Neural cell (in vitro differentiated cells): ENCODE measurements around the gene FXYD1. TPM values are rescaled to one million over a fixed set of nuclear protein-coding genes. Genes with fewer than 3 reads are reported as not detected.

Experiments used
- H2AFZ ChIP-seq: fragments of 200-600, 300-800 bp; sonication (generic), shearing (Covaris generic); 2 replicates; pipeline ENCODE4 v1.6.0; 2014; ENCODE audit warnings: low read depth, mild to moderate bottlenecking, antibody characterized with exemption, low read length, moderate library complexity
- H3F3A ChIP-seq: fragments of 200-600 bp; shearing (Covaris generic); 2 replicates; pipeline ENCODE4 v1.6.1; 2016; ENCODE audit warnings: mild to moderate bottlenecking, moderate library complexity, mixed read lengths, antibody characterized with exemption, low read length; ENCODE audit not compliant: insufficient read depth, poor library complexity, severe bottlenecking
- H3K27ac ChIP-seq: fragments of 200-600, 300-800 bp; sonication (generic), shearing (Covaris generic); 2 replicates; pipeline ENCODE4 v1.5.1; 2014; ENCODE audit warnings: mild to moderate bottlenecking, low read length, moderate library complexity
- H3K27me3 ChIP-seq: fragments of 300-800, 200-600 bp; sonication (generic), shearing (Covaris generic); 2 replicates; pipeline ENCODE4 v1.6.0; 2014; ENCODE audit warnings: mild to moderate bottlenecking, low read depth, low read length, moderate library complexity; ENCODE audit not compliant: insufficient read depth
- H3K36me3 ChIP-seq: fragments of 300-800, 200-600 bp; sonication (generic), shearing (Covaris generic); 2 replicates; pipeline ENCODE4 v1.5.1; 2014; ENCODE audit warnings: mild to moderate bottlenecking, antibody characterized with exemption, low read length, moderate library complexity; ENCODE audit not compliant: insufficient read depth
- H3K4me2 ChIP-seq: fragments of 300-800, 200-600 bp; sonication (generic), shearing (Covaris generic); 2 replicates; pipeline ENCODE4 v1.6.0; 2014; ENCODE audit warnings: mild to moderate bottlenecking, low read length
- H3K4me3 ChIP-seq: fragments of 300-800, 200-600 bp; sonication (generic), shearing (Covaris generic); 2 replicates; pipeline ENCODE4 v1.5.1; 2014; ENCODE audit warnings: mild to moderate bottlenecking, low read length, moderate library complexity
- H3K79me2 ChIP-seq: fragments of 200-600 bp; shearing (Covaris generic); replicated peaks from 2 replicates; pipeline ENCODE4 v1.6.0; 2014; ENCODE audit warnings: mild to moderate bottlenecking, low read length, moderate library complexity; ENCODE audit not compliant: insufficient read depth
- H3K9ac ChIP-seq: fragments of 300-800, 200-600 bp; sonication (generic), shearing (Covaris generic); 2 replicates; pipeline ENCODE4 v1.6.1; 2016; ENCODE audit warnings: mild to moderate bottlenecking, low read length, mixed read lengths
- H3K9me2 ChIP-seq: fragments of 200-600 bp; shearing (Covaris generic); 2 replicates; pipeline ENCODE4 v1.6.1; 2016; ENCODE audit warnings: mild to moderate bottlenecking, low read length, mixed read lengths; ENCODE audit not compliant: insufficient read depth
- H3K9me3 ChIP-seq: fragments of 200-600, 300-800 bp; sonication (generic), shearing (Covaris generic); 2 replicates; pipeline ENCODE4 v1.6.1; 2016; ENCODE audit warnings: mild to moderate bottlenecking, mixed run types, low read length, moderate library complexity, mixed read lengths
- H4K20me1 ChIP-seq: fragments of 200-600 bp; shearing (Covaris generic); 2 replicates; pipeline ENCODE4 v1.6.1; 2016; ENCODE audit warnings: mild to moderate bottlenecking, mixed run types; ENCODE audit not compliant: insufficient read depth
- EP300 ChIP-seq: fragments of 450-650 bp; conservative IDR thresholded peaks from 2 replicates; pipeline ENCODE4 v1.6.1; 2014; ENCODE audit warnings: antibody characterized with exemption, mild to moderate bottlenecking, moderate library complexity; ENCODE audit not compliant: poor library complexity, severe bottlenecking
- EZH2 ChIP-seq: fragments of 200-600, 300-800 bp; shearing (Covaris generic), sonication (generic); IDR thresholded peaks from 2 replicates; pipeline ENCODE4 v1.6.1; 2014; ENCODE audit warnings: antibody characterized with exemption, low read length, borderline replicate concordance, mild to moderate bottlenecking; ENCODE audit not compliant: insufficient read depth, poor library complexity, severe bottlenecking
- MXI1 ChIP-seq: fragments of 450-650 bp; conservative IDR thresholded peaks from 2 replicates; pipeline ENCODE4 v1.6.1; 2014; ENCODE audit warnings: antibody characterized with exemption, mild to moderate bottlenecking; ENCODE audit not compliant: poor library complexity, severe bottlenecking
- POLR2AphosphoS5 ChIP-seq: IDR thresholded peaks from 2 replicates; pipeline ENCODE4 v1.6.1; 2012
- RAD21 ChIP-seq: fragments of 450-650 bp; conservative IDR thresholded peaks from 2 replicates; pipeline ENCODE4 v1.6.1; 2014; ENCODE audit warnings: antibody characterized with exemption, mild to moderate bottlenecking, moderate library complexity
- SMC3 ChIP-seq: fragments of 450-650 bp; conservative IDR thresholded peaks from 2 replicates; pipeline ENCODE4 v1.6.1; 2014; ENCODE audit warnings: antibody characterized with exemption, mild to moderate bottlenecking, moderate library complexity; ENCODE audit not compliant: poor library complexity
- TAF1 ChIP-seq: IDR thresholded peaks from 2 replicates; pipeline ENCODE4 v1.6.1; 2012; ENCODE audit warnings: low read depth
- polyA plus RNA-seq: library from polyadenylated mRNA; depleted of rRNA; stranded (reverse); fragments of >200 nt; gene quantifications from 2 replicates; pipeline ENCODE4 v1.2.3, GENCODE V29; 2014
- TF ChIP-seq, protein P1 (sequence below): IDR thresholded peaks from 2 replicates; pipeline ENCODE4 v1.6.1; 2012; ENCODE audit warnings: borderline replicate concordance
- TF ChIP-seq, protein P2 (sequence below): fragments of 450-650 bp; IDR thresholded peaks from 2 replicates; pipeline ENCODE4 v1.5.1; 2014; ENCODE audit warnings: antibody characterized with exemption, mild to moderate bottlenecking, moderate library complexity; ENCODE audit not compliant: poor library complexity, severe bottlenecking

FXYD1 gene
- polyA plus RNA-seq, 1 donor from 2014 or later = not detected

DNA sequence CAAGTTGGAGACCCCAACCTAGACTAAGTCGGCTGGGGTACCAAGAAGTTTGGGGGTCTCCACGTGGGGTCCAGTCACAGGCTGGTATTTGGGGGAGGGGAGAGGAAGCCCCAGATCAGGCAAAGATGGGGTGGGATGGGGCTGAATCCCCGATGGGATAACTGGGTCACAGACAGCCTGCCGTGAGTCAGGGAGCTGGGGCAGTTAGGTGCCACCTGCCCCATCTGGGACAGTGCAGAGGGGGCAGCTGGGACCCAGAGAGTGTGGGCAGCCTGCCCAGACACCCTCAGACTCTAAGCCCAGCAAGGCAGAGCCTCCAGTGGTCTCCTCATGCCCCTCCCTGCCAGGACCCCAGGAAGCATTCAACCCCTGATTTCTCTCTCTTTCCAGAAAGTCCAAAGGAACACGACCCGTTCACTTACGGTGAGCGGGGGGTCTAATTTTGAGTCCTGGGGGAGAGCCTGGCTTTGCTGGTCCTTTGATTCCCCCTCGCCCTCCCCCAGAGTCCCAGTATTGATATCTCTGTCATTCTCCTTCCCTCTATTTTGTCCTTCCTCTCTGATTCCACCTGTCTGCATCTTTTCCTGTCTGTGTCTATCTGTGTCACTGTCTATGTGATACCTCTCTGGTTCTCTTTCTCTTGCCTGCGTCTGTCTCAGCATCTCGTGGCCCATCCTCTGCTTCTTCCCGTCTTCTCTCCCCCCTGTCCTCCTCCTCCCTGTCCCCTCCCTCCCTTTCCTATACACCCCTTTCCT is 1.8 kb downstream of the FXYD1 start:
- peak overlapping the region; percentile 14 for H2AFZ ChIP-seq
- H3K9ac ChIP-seq = peak overlapping the region; percentile 38
- H3K4me3 ChIP-seq = peak overlapping the region; percentile 47
- H3F3A ChIP-seq = peaks cover 6% of the 10 kb centered on the region
- no peak overlapping the region for H3K4me2 ChIP-seq
- H4K20me1 ChIP-seq = no peaks in the 10 kb centered on the region
- TF ChIP-seq, protein P1, sequence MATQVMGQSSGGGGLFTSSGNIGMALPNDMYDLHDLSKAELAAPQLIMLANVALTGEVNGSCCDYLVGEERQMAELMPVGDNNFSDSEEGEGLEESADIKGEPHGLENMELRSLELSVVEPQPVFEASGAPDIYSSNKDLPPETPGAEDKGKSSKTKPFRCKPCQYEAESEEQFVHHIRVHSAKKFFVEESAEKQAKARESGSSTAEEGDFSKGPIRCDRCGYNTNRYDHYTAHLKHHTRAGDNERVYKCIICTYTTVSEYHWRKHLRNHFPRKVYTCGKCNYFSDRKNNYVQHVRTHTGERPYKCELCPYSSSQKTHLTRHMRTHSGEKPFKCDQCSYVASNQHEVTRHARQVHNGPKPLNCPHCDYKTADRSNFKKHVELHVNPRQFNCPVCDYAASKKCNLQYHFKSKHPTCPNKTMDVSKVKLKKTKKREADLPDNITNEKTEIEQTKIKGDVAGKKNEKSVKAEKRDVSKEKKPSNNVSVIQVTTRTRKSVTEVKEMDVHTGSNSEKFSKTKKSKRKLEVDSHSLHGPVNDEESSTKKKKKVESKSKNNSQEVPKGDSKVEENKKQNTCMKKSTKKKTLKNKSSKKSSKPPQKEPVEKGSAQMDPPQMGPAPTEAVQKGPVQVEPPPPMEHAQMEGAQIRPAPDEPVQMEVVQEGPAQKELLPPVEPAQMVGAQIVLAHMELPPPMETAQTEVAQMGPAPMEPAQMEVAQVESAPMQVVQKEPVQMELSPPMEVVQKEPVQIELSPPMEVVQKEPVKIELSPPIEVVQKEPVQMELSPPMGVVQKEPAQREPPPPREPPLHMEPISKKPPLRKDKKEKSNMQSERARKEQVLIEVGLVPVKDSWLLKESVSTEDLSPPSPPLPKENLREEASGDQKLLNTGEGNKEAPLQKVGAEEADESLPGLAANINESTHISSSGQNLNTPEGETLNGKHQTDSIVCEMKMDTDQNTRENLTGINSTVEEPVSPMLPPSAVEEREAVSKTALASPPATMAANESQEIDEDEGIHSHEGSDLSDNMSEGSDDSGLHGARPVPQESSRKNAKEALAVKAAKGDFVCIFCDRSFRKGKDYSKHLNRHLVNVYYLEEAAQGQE = no peak
- TF ChIP-seq, protein P2, sequence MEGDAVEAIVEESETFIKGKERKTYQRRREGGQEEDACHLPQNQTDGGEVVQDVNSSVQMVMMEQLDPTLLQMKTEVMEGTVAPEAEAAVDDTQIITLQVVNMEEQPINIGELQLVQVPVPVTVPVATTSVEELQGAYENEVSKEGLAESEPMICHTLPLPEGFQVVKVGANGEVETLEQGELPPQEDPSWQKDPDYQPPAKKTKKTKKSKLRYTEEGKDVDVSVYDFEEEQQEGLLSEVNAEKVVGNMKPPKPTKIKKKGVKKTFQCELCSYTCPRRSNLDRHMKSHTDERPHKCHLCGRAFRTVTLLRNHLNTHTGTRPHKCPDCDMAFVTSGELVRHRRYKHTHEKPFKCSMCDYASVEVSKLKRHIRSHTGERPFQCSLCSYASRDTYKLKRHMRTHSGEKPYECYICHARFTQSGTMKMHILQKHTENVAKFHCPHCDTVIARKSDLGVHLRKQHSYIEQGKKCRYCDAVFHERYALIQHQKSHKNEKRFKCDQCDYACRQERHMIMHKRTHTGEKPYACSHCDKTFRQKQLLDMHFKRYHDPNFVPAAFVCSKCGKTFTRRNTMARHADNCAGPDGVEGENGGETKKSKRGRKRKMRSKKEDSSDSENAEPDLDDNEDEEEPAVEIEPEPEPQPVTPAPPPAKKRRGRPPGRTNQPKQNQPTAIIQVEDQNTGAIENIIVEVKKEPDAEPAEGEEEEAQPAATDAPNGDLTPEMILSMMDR = no peak
- TF ChIP-seq TAF1 (no peak), EZH2 (no peak), EP300 (no peak), SMC3 (no peak), MXI1 (no peak), POLR2AphosphoS5 (no peak), RAD21 (no peak)
- H3K36me3 ChIP-seq = no peaks in the 10 kb centered on the region
- no peaks in the 10 kb centered on the region for H3K9me2 ChIP-seq
- no peaks in the 10 kb centered on the region for H3K9me3 ChIP-seq
- H3K27ac ChIP-seq = no peak overlapping the region
- H3K79me2 ChIP-seq = no peaks in the 10 kb centered on the region
- peaks cover 18% of the 10 kb centered on the region for H3K27me3 ChIP-seq

DNA sequence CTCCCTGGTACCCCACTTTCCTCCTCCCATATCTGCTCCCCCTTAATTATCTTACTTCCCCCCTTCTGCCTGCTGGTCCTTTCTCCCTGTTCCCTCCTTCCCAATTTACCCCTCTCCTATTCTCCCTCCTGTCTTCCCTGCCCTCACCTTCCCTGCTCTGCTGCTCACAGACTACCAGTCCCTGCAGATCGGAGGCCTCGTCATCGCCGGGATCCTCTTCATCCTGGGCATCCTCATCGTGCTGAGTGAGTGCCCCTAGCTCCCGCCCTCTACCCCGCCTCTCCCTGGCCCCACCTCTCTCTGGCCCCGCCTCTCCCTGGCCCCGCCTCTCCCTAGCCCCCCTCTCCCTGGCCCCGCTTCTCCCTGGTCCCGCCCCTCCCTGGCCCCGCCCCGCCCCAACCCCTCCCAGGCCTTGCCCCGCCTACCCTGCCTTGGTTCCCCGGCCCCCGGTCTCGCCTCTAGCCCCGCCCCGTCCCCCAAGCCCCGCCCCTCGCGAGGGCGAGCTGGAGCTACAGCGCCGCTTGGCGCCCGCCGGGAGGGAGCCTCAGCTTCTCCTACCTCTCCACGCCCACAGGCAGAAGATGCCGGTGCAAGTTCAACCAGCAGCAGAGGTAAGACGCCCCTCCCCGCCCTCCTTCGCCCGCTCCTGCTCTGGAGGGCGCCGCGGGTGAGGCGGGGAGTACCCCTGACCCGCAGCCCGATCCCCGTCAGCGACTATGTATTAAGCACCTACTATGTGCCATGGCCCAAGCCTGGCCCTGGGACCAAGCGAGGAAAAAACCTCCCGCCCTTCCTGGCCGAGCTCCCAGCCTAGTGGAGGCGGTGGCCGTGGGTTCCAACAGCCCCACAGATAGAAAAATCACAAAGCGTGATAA is 2.6 kb downstream of the FXYD1 start:
- no peak overlapping the region for H3K27ac ChIP-seq

More for the DNA sequence above, 2.6 kb downstream of the FXYD1 start:
- H3K79me2 ChIP-seq = no peaks in the 10 kb centered on the region
- TF ChIP-seq EP300 = no peak
- TF ChIP-seq, protein P2 = peak; percentile 46
- peak overlapping the region; percentile 38 for H3K9ac ChIP-seq
- no peaks in the 10 kb centered on the region for H3K36me3 ChIP-seq
- no peaks in the 10 kb centered on the region for H4K20me1 ChIP-seq
- H3K9me3 ChIP-seq = no peaks in the 10 kb centered on the region
- peaks cover 18% of the 10 kb centered on the region for H3K27me3 ChIP-seq
- peak overlapping the region; percentile 47 for H3K4me3 ChIP-seq
- peaks cover 6% of the 10 kb centered on the region for H3F3A ChIP-seq
- H2AFZ ChIP-seq = peak overlapping the region; percentile 14
- no peaks in the 10 kb centered on the region for H3K9me2 ChIP-seq
- no peak overlapping the region for H3K4me2 ChIP-seq
